ENCODE measurements around the gene ITPR3.

ITPR3 gene

GRCh38 chr6:33609528-33609927, 11.6 kb upstream of the ITPR3 start:
- no peak overlapping the region for H3K9ac ChIP-seq (ENCODE audit: low read length)
- no peaks in the 10 kb centered on the region for H3K9me2 ChIP-seq (ENCODE audit: low read depth, low read length)
- no peak overlapping the region for H2AFZ ChIP-seq (ENCODE audit: low read length)
- no peak overlapping the region for H3K4me3 ChIP-seq (ENCODE audit: low read depth, low read length, poor library complexity, severe bottlenecking)
- no peaks in the 10 kb centered on the region for H3F3A ChIP-seq (ENCODE audit: insufficient read depth, low read length)
- no peak overlapping the region for H3K27ac ChIP-seq (ENCODE audit: low read depth, low read length, poor library complexity, severe bottlenecking)
- peaks cover 6% of the 10 kb centered on the region for H3K4me1 ChIP-seq (ENCODE audit: insufficient read depth, low read length, severe bottlenecking)
- no peak overlapping the region for H3K4me2 ChIP-seq (ENCODE audit: low read length)
- peaks cover 4% of the 10 kb centered on the region; the same call in 1 of the 2 replicates for H3K27me3 ChIP-seq (ENCODE audit: insufficient read depth, low read length)
- H3K9me3 ChIP-seq (ENCODE audit: low read length), result no peaks in the 10 kb centered on the region
- H3K36me3 ChIP-seq (ENCODE audit: insufficient read depth, low read length), result no peaks in the 10 kb centered on the region; the same call in 1 of the 2 replicates
- no peaks in the 10 kb centered on the region for H3K79me2 ChIP-seq (ENCODE audit: insufficient read depth, low read length)
- H4K20me1 ChIP-seq (ENCODE audit: insufficient read depth, low read length), result no peaks in the 10 kb centered on the region
- TF ChIP-seq EZH2 (IDR thresholded peaks at IDR 0.05; ENCODE audit: borderline replicate concordance, low read length) (no peak), CTCF (IDR thresholded peaks at IDR 0.05; ENCODE audit: low read length) (no peak)

- Histone ChIP-seq H3F3A (ENCODE audit: insufficient read depth, low read length) (no peaks in the 10 kb centered on the region), H3K9me3 (ENCODE audit: low read length) (no peaks in the 10 kb centered on the region), H4K20me1 (ENCODE audit: insufficient read depth, low read length) (no peaks in the 10 kb centered on the region), H3K9me2 (ENCODE audit: low read depth, low read length) (no peaks in the 10 kb centered on the region), H3K36me3 (ENCODE audit: insufficient read depth, low read length) (no peaks in the 10 kb centered on the region; the same call in 1 of the 2 replicates), H3K9ac (ENCODE audit: low read length) (no peak overlapping the region), H3K27me3 (ENCODE audit: insufficient read depth, low read length) (peaks cover 4% of the 10 kb centered on the region; the same call in 1 of the 2 replicates), H3K4me3 (ENCODE audit: low read depth, low read length, poor library complexity, severe bottlenecking) (no peak overlapping the region), H3K27ac (ENCODE audit: low read depth, low read length, poor library complexity, severe bottlenecking) (no peak overlapping the region), H3K4me2 (ENCODE audit: low read length) (no peak overlapping the region), H3K4me1 (ENCODE audit: insufficient read depth, low read length, severe bottlenecking) (peaks cover 6% of the 10 kb centered on the region), H3K79me2 (ENCODE audit: insufficient read depth, low read length) (no peaks in the 10 kb centered on the region), H2AFZ (ENCODE audit: low read length) (no peak overlapping the region)
- TF ChIP-seq EZH2 (IDR thresholded peaks at IDR 0.05; ENCODE audit: borderline replicate concordance, low read length), result no peak
- no peak for TF ChIP-seq CTCF (IDR thresholded peaks at IDR 0.05; ENCODE audit: low read length)
Observed at GRCh38 chr6:33610067-33610466, 11.1 kb upstream of the ITPR3 start.

GRCh38 chr6:33610779-33611732, 10.1 kb upstream of the ITPR3 start:
- Histone ChIP-seq H3K36me3 (ENCODE audit: insufficient read depth, low read length) (no peaks in the 10 kb centered on the region; the same call in 1 of the 2 replicates), H3K27me3 (ENCODE audit: insufficient read depth, low read length) (peaks cover 4% of the 10 kb centered on the region; the same call in 1 of the 2 replicates), H3K79me2 (ENCODE audit: insufficient read depth, low read length) (no peaks in the 10 kb centered on the region), H3K27ac (ENCODE audit: low read depth, low read length, poor library complexity, severe bottlenecking) (no peak overlapping the region), H3K4me2 (ENCODE audit: low read length) (no peak overlapping the region), H3K9me3 (ENCODE audit: low read length) (no peaks in the 10 kb centered on the region), H3K4me1 (ENCODE audit: insufficient read depth, low read length, severe bottlenecking) (peaks cover 6% of the 10 kb centered on the region), H3K9me2 (ENCODE audit: low read depth, low read length) (no peaks in the 10 kb centered on the region), H4K20me1 (ENCODE audit: insufficient read depth, low read length) (no peaks in the 10 kb centered on the region), H3K4me3 (ENCODE audit: low read depth, low read length, poor library complexity, severe bottlenecking) (no peak overlapping the region), H3F3A (ENCODE audit: insufficient read depth, low read length) (no peaks in the 10 kb centered on the region), H2AFZ (ENCODE audit: low read length) (no peak overlapping the region), H3K9ac (ENCODE audit: low read length) (no peak overlapping the region)
- TF ChIP-seq CTCF (IDR thresholded peaks at IDR 0.05; ENCODE audit: low read length) (no peak), EZH2 (IDR thresholded peaks at IDR 0.05; ENCODE audit: borderline replicate concordance, low read length) (no peak)
